Spleen (tissue), 11 donors: Measurements from ENCODE around the gene GUK1. TPM values are rescaled to one million over a fixed set of nuclear protein-coding genes. Genes with fewer than 3 reads are reported as not detected.

ENCODE experiments used
- DNase-seq: peaks from one replicate; pipeline ENCODE4 v3.0.0-alpha.2; 2020
- H3K27ac ChIP-seq, 8 donors: fragments of 200-600 bp; sonication (generic) in 7 of 8; 1 replicate in 4 of 8; 2 replicates in 4 of 8; pipeline versions ENCODE4 v1.5.0 to v1.8.0; 2016 to 2021; ENCODE audit warnings: inconsistent platforms in 4 of 8, mild to moderate bottlenecking in 4 of 8, moderate library complexity in 1 of 8
- H3K27me3 ChIP-seq, 7 donors: fragments of 200-600 bp; sonication (generic) in 6 of 7; replicated peaks in 1 of 7; 1 replicate in 4 of 7; 2 replicates in 3 of 7; pipeline versions ENCODE4 v1.5.0 to v1.8.0; 2016 to 2021; ENCODE audit warnings: inconsistent platforms in 3 of 7, mild to moderate bottlenecking in 1 of 7
- H3K36me3 ChIP-seq, 6 donors: fragments of 200-600 bp; sonication (generic) in 5 of 6; 1 replicate in 4 of 6; 2 replicates in 2 of 6; pipeline versions ENCODE4 v1.5.0 to v1.8.0; 2016 to 2021; ENCODE audit warnings: inconsistent platforms in 2 of 6
- H3K4me1 ChIP-seq, 6 donors: fragments of 200-600 bp; sonication (generic) in 5 of 6; 1 replicate in 3 of 6; 2 replicates in 3 of 6; pipeline versions ENCODE4 v1.5.0 to v1.8.0; 2016 to 2021; ENCODE audit warnings: inconsistent platforms in 3 of 6
- H3K4me3 ChIP-seq, 8 donors: fragments of 200-600 bp; sonication (generic) in 7 of 8; 1 replicate in 4 of 8; 2 replicates in 4 of 8; pipeline versions ENCODE4 v1.5.0 to v1.8.0; 2016 to 2021; ENCODE audit warnings: inconsistent platforms in 4 of 8, mild to moderate bottlenecking in 4 of 8, moderate library complexity in 2 of 8
- H3K9me3 ChIP-seq, 8 donors: fragments of 200-600 bp; sonication (generic) in 7 of 8; 1 replicate in 4 of 8; 2 replicates in 4 of 8; pipeline versions ENCODE4 v1.5.0 to v1.8.0; 2016 to 2021; ENCODE audit warnings: inconsistent platforms in 4 of 8
- CTCF ChIP-seq, 11 experiments: fragments of 200-600 bp in 7 of 11; fragments of 450-650 bp in 4 of 11; sonication (generic) in 4 of 11; IDR thresholded peaks in 8 of 11; conservative IDR thresholded peaks in 3 of 11; 1 replicate in 7 of 11; 2 replicates in 4 of 11; pipeline versions ENCODE4 v1.4.0 to v1.8.0; 2016 to 2021; ENCODE audit warnings: antibody characterized with exemption in 11 of 11, inconsistent platforms in 4 of 11, mild to moderate bottlenecking in 1 of 11
- POLR2A ChIP-seq, 3 donors: fragments of 450-650 bp; IDR thresholded peaks; one replicate each; pipeline ENCODE4 v1.5.1; 2017; ENCODE audit warnings: antibody characterized with exemption in 3 of 3, mild to moderate bottlenecking in 1 of 3
- POLR2AphosphoS5 ChIP-seq, 3 donors: sonication (generic); formaldehyde crosslinking; IDR thresholded peaks; one replicate each; pipeline ENCODE4 v1.5.1; 2017; ENCODE audit warnings: antibody characterized with exemption in 3 of 3
- WGBS, 5 donors: extraction: QIAGEN DNeasy Blood & Tissue Kit in 3 of 5; methylation state at CpG; one replicate each; pipeline versions ENCODE4 v1.1.5 to v1.1.7; 2013 to 2018; 5-methylcytosine and 5-hydroxymethylcytosine counted together
- intact Hi-C: fragments of 100-400 bp; cut with DNase I; formaldehyde crosslinking; loops from one replicate; pipeline ENCODE4 v1.15.0; 2023; ENCODE audit warnings: low total_unique reads
- polyA plus RNA-seq, 3 donors: library from polyadenylated mRNA; stranded (reverse); fragments of 200-250 nt; gene quantifications; one replicate each; pipeline ENCODE4 v1.2.1, GENCODE V29; 2013
- total RNA-seq, 7 donors: library from RNA; depleted of rRNA in 3 of 7; stranded (reverse); fragments of >200 nt in 3 of 7; fragmentation: NEBNext Ultra II Directional in 4 of 7; extraction: Animal tissue kit (Norgen Biotek cat#: 25700) in 4 of 7; gene quantifications; one replicate each; pipeline versions ENCODE4 v1.1.0 to v1.2.1, GENCODE V29; 2016 to 2021
- donor health status: healthy with polysubstance abuse.
- donor health status: DM: no; HTN: no; CAD: no; lungs with moderate emphysema.
- donor health status: DM: no; HTN: no; CAD: no.
- donor health status: Bipolar disorder and iron deficiency.
- donor health status: healthy.
- donor health status: DM: no; HTN: no; CAD: no.
- donor health status: DM: yes; HTN: yes; CAD: no.

The GUK1 gene
- total and polyA plus RNA-seq, 10 donors, result 167 to 499 (median 199) TPM

DNA sequence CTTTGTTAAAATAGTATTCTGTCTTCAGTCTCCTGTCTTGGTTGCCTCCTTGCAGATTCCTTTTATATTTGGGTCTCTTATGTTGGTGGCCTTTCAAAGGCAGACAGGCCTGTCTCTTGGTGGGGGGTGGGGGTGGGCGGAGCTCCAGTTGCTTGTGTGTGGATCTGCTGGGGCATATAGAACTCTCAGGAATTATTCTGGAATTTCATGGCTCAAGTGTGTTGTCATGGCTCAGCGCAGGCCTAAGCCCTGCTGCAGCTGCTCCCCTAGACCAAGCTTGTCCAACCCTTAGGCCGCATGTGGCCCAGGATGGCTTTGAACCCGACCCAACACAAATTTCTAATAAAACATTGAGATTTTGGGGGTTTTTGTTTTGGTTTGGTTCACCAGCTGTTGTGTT, 44.9 kb upstream of the GUK1 start:
- Histone ChIP-seq H3K9me3 (peaks cover 0 to 18% (median 15%) of the 10 kb centered on the region in 8 donors), H3K36me3 (peaks cover 0 to 95% (median 41%) of the 10 kb centered on the region in 6 donors), H3K27me3 (no peaks in the 10 kb centered on the region), H3K4me3 (no peak overlapping the region), H3K4me1 (peaks cover 29 to 96% (median 66%) of the 10 kb centered on the region in 6 donors), H3K27ac (no peak overlapping the region)
- peak; percentile 25 for DNase-seq
- no peak for TF ChIP-seq POLR2A (IDR thresholded peaks at IDR 0.05)
- TF ChIP-seq POLR2AphosphoS5 (IDR thresholded peaks at IDR 0.05), result no peak
- no peak for TF ChIP-seq CTCF (IDR thresholded peaks at IDR 0.05 in 8 of 11, conservative IDR thresholded peaks at IDR 0.05 in 3 of 11)
- intact Hi-C loops, result no loop called here
- WGBS, 5 donors, result 96 to 99% (median 98%) methylated on average over 4 of the region's 4 CpGs

GRCh38 chr1:228095938-228096337, 44.1 kb upstream of the GUK1 start:
- Histone ChIP-seq H3K9me3 (peaks cover 0 to 18% (median 15%) of the 10 kb centered on the region in 8 donors), H3K36me3 (peaks cover 0 to 95% (median 46%) of the 10 kb centered on the region in 6 donors), H3K27ac (peak overlapping the region in 1 of 8 donors; percentile 42), H3K27me3 (no peaks in the 10 kb centered on the region), H3K4me3 (no peak overlapping the region), H3K4me1 (peaks cover 21 to 96% (median 61%) of the 10 kb centered on the region in 6 donors)
- peak; percentile 54 for DNase-seq
- no peak for TF ChIP-seq POLR2A (IDR thresholded peaks at IDR 0.05)
- no peak for TF ChIP-seq CTCF (IDR thresholded peaks at IDR 0.05 in 8 of 11, conservative IDR thresholded peaks at IDR 0.05 in 3 of 11)
- no peak for TF ChIP-seq POLR2AphosphoS5 (IDR thresholded peaks at IDR 0.05)
- intact Hi-C loops, result no loop called here
- WGBS, 5 donors, result 81 to 96% (median 91%) methylated on average over 4 to 8 of the region's 8 CpGs

DNA sequence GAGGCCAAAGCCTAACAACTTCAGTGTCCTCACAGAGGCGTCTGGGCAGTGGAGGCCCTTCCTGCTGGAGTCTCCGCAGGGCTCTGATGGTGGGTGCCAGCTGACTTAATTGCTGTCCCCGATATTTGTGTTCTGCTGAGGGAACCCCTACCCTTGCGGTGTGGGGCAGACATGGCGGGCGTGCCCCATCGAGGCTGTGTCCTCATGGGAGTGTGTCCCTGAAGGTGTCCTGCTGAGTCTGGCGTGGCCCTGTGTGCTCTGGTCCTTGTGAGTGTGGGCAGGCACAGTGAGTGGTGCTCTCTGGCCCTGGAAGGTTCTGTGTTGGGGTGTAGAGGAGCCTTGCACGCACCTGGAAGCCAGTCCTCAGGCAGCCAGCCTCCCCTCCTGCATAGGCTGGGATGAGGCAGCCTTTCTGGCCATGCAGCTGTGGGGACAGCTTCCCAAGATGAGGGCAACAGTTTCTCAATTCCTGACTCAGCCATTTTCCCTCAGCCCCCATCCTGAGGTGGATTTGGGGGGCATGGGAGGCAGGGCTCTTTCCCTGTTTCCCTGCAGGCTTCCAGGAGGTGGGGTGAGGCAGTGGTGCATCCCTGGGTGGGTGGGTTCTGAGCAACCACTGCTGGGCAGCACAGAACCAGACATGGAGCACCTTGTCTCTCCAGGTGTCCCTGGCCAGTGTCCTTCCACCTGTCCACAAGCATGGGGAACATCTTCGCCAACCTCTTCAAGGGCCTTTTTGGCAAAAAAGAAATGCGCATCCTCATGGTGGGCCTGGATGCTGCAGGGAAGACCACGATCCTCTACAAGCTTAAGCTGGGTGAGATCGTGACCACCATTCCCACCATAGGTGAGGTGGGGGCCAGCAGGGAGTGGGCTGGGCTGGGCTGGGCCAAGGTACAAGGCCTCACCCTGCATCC, 43.4 kb upstream of the GUK1 start:
- Histone ChIP-seq H3K4me3 (no peak overlapping the region), H3K9me3 (peaks cover 0 to 18% (median 15%) of the 10 kb centered on the region in 8 donors), H3K4me1 (peaks cover 16 to 96% (median 61%) of the 10 kb centered on the region in 6 donors), H3K27ac (peak overlapping the region in 2 of 8 donors; percentile 4 to 42), H3K36me3 (peaks cover 0 to 94% (median 46%) of the 10 kb centered on the region in 6 donors), H3K27me3 (no peaks in the 10 kb centered on the region)
- TF ChIP-seq POLR2A (IDR thresholded peaks at IDR 0.05) (no peak), CTCF (IDR thresholded peaks at IDR 0.05 in 8 of 11, conservative IDR thresholded peaks at IDR 0.05 in 3 of 11) (no peak), POLR2AphosphoS5 (IDR thresholded peaks at IDR 0.05) (peak; percentile 12 to 57 (median 51))
- 92 to 97% (median 94%) methylated on average over 6 to 13 of the region's 13 CpGs for WGBS, 5 donors
- DNase-seq, result no peak
- intact Hi-C loops, result no loop called here
